Fibroblast of peridontal ligament (primary cell): ENCODE results near the gene TM4SF18.

Source experiments
- DNase-seq: peaks from one replicate; pipeline ENCODE4 v3.0.0-alpha.2; 2010; ENCODE audit errors: extremely low read depth

TM4SF18 gene

GRCh38 chr3:149284034-149284433 lies 49.4 kb downstream of the TM4SF18 start:
- DNase-seq = no peak

DNA sequence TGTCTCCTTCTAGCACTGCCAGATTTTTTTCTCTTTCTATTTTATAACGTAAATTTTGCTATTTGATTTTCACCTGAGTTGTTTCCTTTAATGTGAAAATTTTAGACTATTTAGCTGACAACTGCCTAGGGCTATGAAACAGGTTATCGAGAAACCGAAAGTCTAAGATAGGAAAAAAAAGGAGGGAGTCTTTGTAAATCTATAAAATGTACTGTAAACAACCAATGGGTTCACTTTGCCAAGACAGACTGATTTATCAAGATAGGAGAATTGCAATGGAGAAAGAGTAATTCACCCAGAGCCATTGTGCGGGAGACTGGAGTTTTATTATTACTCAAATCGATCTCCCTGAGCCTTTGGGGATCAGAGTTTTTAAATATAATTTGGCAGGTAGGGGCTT lies 50.0 kb downstream of the TM4SF18 start:
- no peak for DNase-seq

DNA sequence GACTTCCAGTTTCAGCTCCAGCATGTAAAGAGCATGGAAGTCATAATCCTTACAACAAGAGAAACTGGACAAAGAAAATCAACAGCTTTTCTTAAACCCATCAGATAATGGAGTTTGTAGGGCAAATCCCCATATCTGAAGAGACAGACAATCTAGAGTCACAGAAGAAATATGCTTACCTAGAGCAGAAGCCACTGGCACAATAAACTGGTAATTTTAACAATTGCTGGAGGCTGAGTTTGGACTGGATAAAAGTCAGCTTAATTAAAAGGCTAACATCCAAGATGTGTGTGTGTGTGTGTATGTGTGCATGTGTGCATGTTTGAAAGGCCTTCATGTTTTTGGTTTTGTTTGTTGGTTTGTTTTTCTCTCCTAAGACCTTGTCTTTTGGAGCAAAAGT lies 50.6 kb downstream of the TM4SF18 start:
- no peak for DNase-seq

DNA sequence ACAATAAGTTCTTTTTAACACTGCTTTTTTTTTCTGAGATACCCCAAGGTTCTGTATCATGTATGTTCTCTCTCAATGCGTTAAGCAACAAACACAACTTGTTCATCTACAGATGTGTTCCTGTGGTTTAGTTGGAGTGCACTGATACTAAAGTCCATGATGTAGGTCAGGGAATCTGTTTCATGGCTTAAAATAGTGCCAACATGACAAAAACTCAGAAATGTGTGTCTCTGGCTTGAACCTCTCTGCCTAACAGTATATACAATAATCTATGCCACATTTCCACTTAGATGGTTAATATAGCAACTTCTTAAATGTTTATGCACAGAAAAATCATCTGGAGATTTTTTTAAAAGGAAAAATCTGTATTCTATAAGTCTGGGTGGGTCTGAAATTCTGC lies 51.1 kb downstream of the TM4SF18 start:
- no peak for DNase-seq

GRCh38 chr3:149280671-149281349 lies 52.6 kb downstream of the TM4SF18 start:
- no peak for DNase-seq

DNA sequence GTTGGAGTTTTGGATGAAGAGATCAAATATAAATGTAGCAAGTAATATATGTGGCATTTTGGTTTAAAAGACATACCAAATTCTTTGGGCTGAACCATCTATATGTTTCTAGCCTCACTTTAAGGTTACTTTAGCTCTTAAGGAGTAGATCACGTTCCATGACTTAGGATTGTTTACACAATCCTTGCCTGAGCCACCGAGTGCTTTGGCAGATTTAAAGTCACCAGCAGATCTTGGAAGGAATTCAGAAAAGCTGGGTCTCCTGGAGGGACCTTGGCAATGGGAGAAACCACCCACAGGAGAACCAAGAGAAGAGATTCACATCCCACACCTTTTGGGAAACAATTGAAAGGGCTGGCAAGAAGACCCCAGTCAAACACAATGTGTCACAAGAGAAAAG lies 54.5 kb downstream of the TM4SF18 start:
- no peak for DNase-seq

- DNase-seq = peak; percentile 68
These were observed 56.1 kb downstream of the TM4SF18 start for GRCh38 chr3:149277331-149277813.

- no peak for DNase-seq
These were observed 56.8 kb downstream of the TM4SF18 start for GRCh38 chr3:149276619-149277018.

GRCh38 chr3:149274220-149274619 lies 59.2 kb downstream of the TM4SF18 start:
- no peak for DNase-seq

GRCh38 chr3:149273096-149273751 lies 60.2 kb downstream of the TM4SF18 start:
- DNase-seq = peak; percentile 94

DNA sequence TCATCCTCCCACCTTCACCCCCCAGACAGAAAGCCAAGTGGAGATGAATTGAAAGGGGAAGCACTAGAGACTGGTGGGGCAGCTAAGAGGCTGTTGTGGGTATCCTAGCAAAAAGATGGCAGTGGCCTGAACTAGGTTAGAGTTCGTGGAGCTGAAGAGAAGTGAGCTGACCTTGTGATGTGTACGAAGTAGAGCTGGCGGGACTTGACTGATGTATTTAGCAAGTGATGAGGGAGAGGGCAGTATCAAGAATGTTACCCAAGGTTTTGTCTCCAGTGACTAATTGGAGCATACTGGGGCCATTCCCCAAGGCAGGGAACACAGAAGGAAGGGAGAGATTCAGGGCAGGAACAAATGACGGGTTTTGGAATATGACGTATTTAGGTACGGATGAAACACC lies 61.8 kb downstream of the TM4SF18 start:
- no peak for DNase-seq

DNA sequence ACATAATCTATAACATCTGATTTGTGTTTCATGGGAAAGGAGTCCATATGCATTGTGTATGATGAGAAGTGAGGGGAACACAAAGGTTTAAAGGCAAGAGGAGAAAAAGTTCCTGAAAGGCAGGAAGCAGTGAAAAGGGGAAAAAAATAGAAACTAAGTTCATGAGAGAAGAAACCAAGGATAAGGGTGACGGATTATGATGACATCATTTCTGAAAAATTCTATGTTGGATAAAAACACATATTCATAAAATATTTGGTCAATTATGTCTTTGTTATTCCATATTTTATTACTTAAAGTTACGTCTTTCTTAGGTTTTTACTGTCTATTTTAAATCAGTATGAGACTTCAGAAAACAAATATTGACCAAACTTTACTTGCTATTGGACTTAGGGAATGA lies 63.3 kb downstream of the TM4SF18 start:
- peak; percentile 51 for DNase-seq

GRCh38 chr3:149269687-149270086 lies 63.7 kb downstream of the TM4SF18 start:
- DNase-seq = no peak
